Neuronal stem cell (in vitro differentiated cells): ENCODE measurements around the gene POLR3A.

ENCODE experiments used
- DNase-seq: peaks from one replicate; pipeline ENCODE4 v3.0.0-alpha.2; 2013; ENCODE audit warnings: low spot score
- H2AFZ ChIP-seq: one replicate; pipeline ENCODE4 v1.6.1; 2013; ENCODE audit warnings: mild to moderate bottlenecking, low read length, inconsistent platforms
- H2AK5ac ChIP-seq: 2 replicates; pipeline ENCODE4 v1.6.1; 2013; ENCODE audit warnings: low read depth, mild to moderate bottlenecking, inconsistent platforms, low read length, moderate library complexity, mixed read lengths
- H2BK120ac ChIP-seq: 2 replicates; pipeline ENCODE4 v1.6.1; 2013; ENCODE audit warnings: low read depth, mild to moderate bottlenecking, inconsistent platforms, low read length, moderate library complexity, mixed read lengths
- H2BK12ac ChIP-seq: one replicate; pipeline ENCODE4 v1.6.1; 2013; ENCODE audit warnings: low read length, inconsistent platforms
- H2BK15ac ChIP-seq: 2 replicates; pipeline ENCODE4 v1.6.1; 2013; ENCODE audit warnings: mild to moderate bottlenecking, low read length, inconsistent platforms, mixed read lengths
- H2BK5ac ChIP-seq: one replicate; pipeline ENCODE4 v1.6.1; 2013; ENCODE audit warnings: inconsistent platforms, mild to moderate bottlenecking, low read length, moderate library complexity
- H3K14ac ChIP-seq: one replicate; pipeline ENCODE4 v1.6.1; 2013; ENCODE audit warnings: low read length, inconsistent platforms
- H3K18ac ChIP-seq: 2 replicates; pipeline ENCODE4 v1.6.1; 2013; ENCODE audit warnings: low read length, inconsistent platforms
- H3K23ac ChIP-seq: 2 replicates; pipeline ENCODE4 v1.6.1; 2013; ENCODE audit warnings: low read depth, mild to moderate bottlenecking, mixed read lengths, low read length, inconsistent platforms; ENCODE audit not compliant: poor library complexity
- H3K27ac ChIP-seq: replicated peaks from 3 replicates; pipeline ENCODE4 v1.5.1; 2013; ENCODE audit warnings: low read length, inconsistent platforms
- H3K27me3 ChIP-seq, 3 experiments: 2 replicates each; pipeline ENCODE4 v1.6.1; 2013; ENCODE audit warnings: low read length in 3 of 3, mild to moderate bottlenecking in 2 of 3, inconsistent platforms in 1 of 3, low read depth in 1 of 3, mixed read lengths in 1 of 3, moderate library complexity in 1 of 3; ENCODE audit not compliant: control insufficient read depth in 3 of 3, insufficient read depth in 3 of 3
- H3K36me3 ChIP-seq, 2 donors: replicated peaks in 1 of 2; 2 replicates each; pipeline ENCODE4 v1.6.1; 2013; ENCODE audit warnings: low read length in 2 of 2; ENCODE audit not compliant: control insufficient read depth in 2 of 2, insufficient read depth in 2 of 2
- H3K4ac ChIP-seq: 2 replicates; pipeline ENCODE4 v1.6.1; 2013; ENCODE audit warnings: inconsistent platforms, mild to moderate bottlenecking, low read length, moderate library complexity
- H3K4me1 ChIP-seq, 2 donors: 1 replicate in 1 of 2; 2 replicates in 1 of 2; pipeline ENCODE4 v1.6.1; 2013; ENCODE audit warnings: low read length in 2 of 2, low read depth in 1 of 2; ENCODE audit not compliant: control insufficient read depth in 2 of 2, insufficient read depth in 1 of 2
- H3K4me2 ChIP-seq: one replicate; pipeline ENCODE4 v1.6.1; 2013; ENCODE audit warnings: mild to moderate bottlenecking, low read length, inconsistent platforms; ENCODE audit not compliant: insufficient read depth, poor library complexity, severe bottlenecking
- H3K4me3 ChIP-seq, 2 donors: 2 replicates each; pipeline ENCODE4 v1.5.1; 2013; ENCODE audit warnings: low read length in 2 of 2, mild to moderate bottlenecking in 2 of 2, inconsistent platforms in 1 of 2, moderate library complexity in 1 of 2
- H3K79me1 ChIP-seq: one replicate; pipeline ENCODE4 v1.6.1; 2013; ENCODE audit warnings: low read depth, mild to moderate bottlenecking, inconsistent platforms, low read length, moderate library complexity
- H3K9ac ChIP-seq: one replicate; pipeline ENCODE4 v1.6.1; 2013; ENCODE audit warnings: mild to moderate bottlenecking, low read depth, low read length, inconsistent platforms; ENCODE audit not compliant: poor library complexity
- H3K9me3 ChIP-seq, 2 donors: replicated peaks in 1 of 2; 2 replicates each; pipeline versions ENCODE3 to v1.6.1; 2013; ENCODE audit warnings: low read length in 2 of 2, mild to moderate bottlenecking in 2 of 2, inconsistent platforms in 1 of 2, low read depth in 1 of 2, mixed read lengths in 1 of 2, moderate library complexity in 1 of 2; ENCODE audit not compliant: control insufficient read depth in 2 of 2, insufficient read depth in 1 of 2
- H4K8ac ChIP-seq: one replicate; pipeline ENCODE4 v1.6.1; 2013; ENCODE audit warnings: low read depth, mild to moderate bottlenecking, inconsistent platforms, low read length, moderate library complexity
- H4K91ac ChIP-seq: one replicate; pipeline ENCODE4 v1.6.1; 2013; ENCODE audit warnings: low read length, low read depth, mild to moderate bottlenecking, inconsistent platforms; ENCODE audit not compliant: poor library complexity
- WGBS, 2 donors: extraction: QIAGEN DNeasy Blood & Tissue Kit; methylation state at CpG; one replicate each; pipeline ENCODE4 v1.1.7; 2013; ENCODE audit warnings: missing lambda C conversion rate in 2 of 2, mixed read lengths in 1 of 2; ENCODE audit not compliant: insufficient read length in 2 of 2, insufficient replicate concordance in 1 of 2; ENCODE audit errors: extremely low coverage in 2 of 2; 5-methylcytosine and 5-hydroxymethylcytosine counted together

POLR3A gene

DNA sequence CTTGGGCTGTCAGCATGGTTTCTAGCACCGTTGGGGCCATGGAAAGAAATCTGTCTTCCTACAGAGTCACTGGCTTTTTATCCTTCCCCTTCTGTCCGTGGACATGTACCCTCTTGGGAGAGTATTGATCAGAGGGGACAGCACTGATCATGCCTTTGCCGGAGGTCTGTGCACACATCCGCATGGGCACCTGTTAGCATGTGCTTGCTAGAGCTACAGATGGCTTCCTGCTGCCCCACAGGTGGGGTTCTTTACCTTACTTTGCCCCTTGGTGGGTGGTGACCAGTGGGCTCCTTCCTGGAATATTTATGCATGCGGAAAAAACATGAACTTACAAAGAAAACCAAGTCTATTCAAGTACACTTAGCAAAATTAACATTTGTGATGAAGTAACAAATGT lies 29.2 kb upstream of the POLR3A start:
- no peak overlapping the region for H2BK5ac ChIP-seq
- H2BK120ac ChIP-seq, result no peak overlapping the region
- peaks cover 0 to 3% (median 0%) of the 10 kb centered on the region in 3 experiments for H3K27me3 ChIP-seq
- H3K36me3 ChIP-seq, result peaks cover 0 to 5% of the 10 kb centered on the region in 2 donors
- H4K8ac ChIP-seq, result no peak overlapping the region
- no peak overlapping the region for H3K14ac ChIP-seq
- H2AFZ ChIP-seq, result no peak overlapping the region
- no peak overlapping the region for H3K18ac ChIP-seq
- H3K4me2 ChIP-seq, result no peak overlapping the region
- no peak overlapping the region for H2BK15ac ChIP-seq
- no peaks in the 10 kb centered on the region for H3K79me1 ChIP-seq
- DNase-seq, result no peak
- H3K27ac ChIP-seq, result no peak overlapping the region
- no peak overlapping the region for H3K4me3 ChIP-seq
- no peak overlapping the region for H2AK5ac ChIP-seq
- no peak overlapping the region for H3K4ac ChIP-seq
- no peaks in the 10 kb centered on the region for H3K4me1 ChIP-seq
- H4K91ac ChIP-seq, result no peak overlapping the region
- H3K9ac ChIP-seq, result no peak overlapping the region
- no peak overlapping the region for H2BK12ac ChIP-seq
- no peak overlapping the region for H3K23ac ChIP-seq
- no CpG with 5 or more reads among the region's 5 CpGs for WGBS, 2 donors
- no peaks in the 10 kb centered on the region for H3K9me3 ChIP-seq

GRCh38 chr10:78053211-78053868 lies 24.0 kb upstream of the POLR3A start:
- Histone ChIP-seq H3K9me3 (no peaks in the 10 kb centered on the region), H3K14ac (no peak overlapping the region), H3K4ac (no peak overlapping the region), H2AK5ac (no peak overlapping the region), H3K79me1 (no peaks in the 10 kb centered on the region), H2BK15ac (no peak overlapping the region), H4K91ac (no peak overlapping the region), H2BK5ac (no peak overlapping the region), H2BK12ac (no peak overlapping the region), H3K27me3 (no peaks in the 10 kb centered on the region), H2BK120ac (no peak overlapping the region), H3K36me3 (peaks cover 0 to 5% of the 10 kb centered on the region in 2 donors), H2AFZ (no peak overlapping the region), H4K8ac (no peak overlapping the region), H3K23ac (no peak overlapping the region), H3K9ac (no peak overlapping the region), H3K18ac (no peak overlapping the region), H3K4me3 (no peak overlapping the region), H3K4me2 (no peak overlapping the region), H3K4me1 (no peaks in the 10 kb centered on the region), H3K27ac (no peak overlapping the region)
- no peak for DNase-seq
- no CpG with 5 or more reads among the region's 7 CpGs for WGBS, 2 donors

- no peak overlapping the region for H2BK120ac ChIP-seq
- H3K18ac ChIP-seq, result no peak overlapping the region
- H3K9ac ChIP-seq, result no peak overlapping the region
- H3K4ac ChIP-seq, result no peak overlapping the region
- H2BK5ac ChIP-seq, result no peak overlapping the region
- no peak overlapping the region for H2BK12ac ChIP-seq
- H3K23ac ChIP-seq, result no peak overlapping the region
- H3K4me3 ChIP-seq, result no peak overlapping the region
- WGBS, 2 donors, result no CpG with 5 or more reads among the region's 1 CpG
- H3K36me3 ChIP-seq, result peaks cover 0 to 3% of the 10 kb centered on the region in 2 donors
- no peak overlapping the region for H2AFZ ChIP-seq
- no peak overlapping the region for H3K4me2 ChIP-seq
- H3K4me1 ChIP-seq, result peaks cover 4 to 5% of the 10 kb centered on the region in 2 donors
- H4K91ac ChIP-seq, result no peak overlapping the region
- H2AK5ac ChIP-seq, result no peak overlapping the region
- H3K79me1 ChIP-seq, result no peaks in the 10 kb centered on the region
- no peak overlapping the region for H2BK15ac ChIP-seq
- H3K14ac ChIP-seq, result no peak overlapping the region
- no peak for DNase-seq
- H3K27ac ChIP-seq, result no peak overlapping the region
- no peaks in the 10 kb centered on the region for H3K9me3 ChIP-seq
- H3K27me3 ChIP-seq, result no peaks in the 10 kb centered on the region
- no peak overlapping the region for H4K8ac ChIP-seq
Measured at GRCh38 chr10:78049851-78050250, 20.5 kb upstream of the POLR3A start.

DNA sequence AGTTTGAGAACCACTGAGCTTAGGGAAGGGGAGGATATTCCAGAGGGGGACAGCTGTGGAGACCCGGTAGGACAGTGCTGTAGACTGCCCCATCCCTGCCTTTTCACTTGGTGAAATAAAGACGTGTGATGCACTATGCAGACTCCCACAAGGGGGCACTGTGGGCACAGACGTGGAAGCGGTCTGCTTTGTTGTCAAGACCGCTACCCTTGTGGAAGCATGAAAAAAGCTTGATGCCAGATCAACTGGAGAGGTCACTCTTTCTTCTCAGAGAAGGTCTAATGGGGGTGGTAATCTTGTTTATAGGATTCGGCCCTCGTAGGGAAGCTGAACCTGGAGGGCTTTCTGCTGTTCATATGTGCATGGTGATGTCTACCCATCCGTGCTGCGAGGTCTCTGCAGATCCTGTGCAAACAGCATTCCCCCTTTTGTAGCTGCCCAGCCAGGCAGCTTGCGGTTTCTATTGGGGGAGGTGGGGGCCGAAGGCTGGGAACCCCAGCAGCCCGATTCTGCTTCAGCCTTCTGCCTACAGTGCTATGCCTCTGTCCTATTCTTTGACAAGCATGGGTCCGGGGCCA lies 18.1 kb upstream of the POLR3A start:
- Histone ChIP-seq H3K9me3 (no peaks in the 10 kb centered on the region), H2BK12ac (no peak overlapping the region), H2AK5ac (no peak overlapping the region), H3K4ac (no peak overlapping the region), H3K18ac (peak overlapping the region; percentile 69), H3K9ac (no peak overlapping the region), H3K79me1 (no peaks in the 10 kb centered on the region), H3K4me1 (peaks cover 4 to 5% of the 10 kb centered on the region in 2 donors), H2BK15ac (no peak overlapping the region), H4K8ac (no peak overlapping the region), H3K27me3 (no peaks in the 10 kb centered on the region), H3K4me2 (no peak overlapping the region), H3K23ac (no peak overlapping the region), H4K91ac (no peak overlapping the region), H2BK5ac (peak overlapping the region; percentile 62), H3K14ac (no peak overlapping the region), H2BK120ac (no peak overlapping the region), H3K4me3 (no peak overlapping the region), H2AFZ (peak overlapping the region; percentile 83), H3K27ac (no peak overlapping the region), H3K36me3 (peaks cover 6 to 13% of the 10 kb centered on the region in 2 donors)
- no CpG with 5 or more reads among the region's 13 CpGs for WGBS, 2 donors
- DNase-seq, result peak; percentile 87
